ENCODE results near the gene SFXN5. TPM values are rescaled to one million over a fixed set of nuclear protein-coding genes. Genes with fewer than 3 reads are reported as not detected.

SFXN5 gene
- total RNA-seq, 1 experiment from 2014 or later: 25.9 TPM

DNA sequence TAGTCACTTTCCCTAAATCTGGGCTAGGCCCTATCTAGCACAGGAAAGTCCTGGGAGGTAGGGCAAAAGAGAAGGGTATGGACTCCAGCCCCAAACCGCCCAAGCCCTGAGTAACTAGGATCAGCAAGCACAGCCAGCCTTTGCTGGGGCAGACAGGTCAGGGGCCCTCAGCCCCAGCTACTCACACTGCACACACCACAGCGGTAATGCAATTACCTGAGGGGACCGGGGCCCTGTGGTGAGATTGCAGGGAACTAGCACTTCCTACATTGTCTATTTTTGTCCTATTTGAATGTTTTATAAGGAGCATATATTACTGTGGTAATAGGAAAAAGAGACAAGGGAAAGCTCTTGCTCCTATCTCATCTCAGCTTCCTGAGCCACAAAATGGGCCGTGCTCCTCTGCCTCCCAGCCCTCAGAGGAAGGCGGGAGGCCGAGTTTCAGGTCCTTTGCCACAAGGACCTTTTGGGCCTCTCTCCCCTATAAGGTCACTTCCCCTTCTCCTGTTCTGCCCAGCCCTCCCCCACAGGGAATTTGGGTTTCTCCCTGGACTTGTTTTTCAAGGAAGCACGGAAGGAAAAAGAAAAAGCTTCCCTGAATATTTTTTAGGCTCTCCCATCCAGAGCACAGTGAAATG lies 20.8 kb upstream of the SFXN5 start (continued):
- TF ChIP-seq, protein P1, sequence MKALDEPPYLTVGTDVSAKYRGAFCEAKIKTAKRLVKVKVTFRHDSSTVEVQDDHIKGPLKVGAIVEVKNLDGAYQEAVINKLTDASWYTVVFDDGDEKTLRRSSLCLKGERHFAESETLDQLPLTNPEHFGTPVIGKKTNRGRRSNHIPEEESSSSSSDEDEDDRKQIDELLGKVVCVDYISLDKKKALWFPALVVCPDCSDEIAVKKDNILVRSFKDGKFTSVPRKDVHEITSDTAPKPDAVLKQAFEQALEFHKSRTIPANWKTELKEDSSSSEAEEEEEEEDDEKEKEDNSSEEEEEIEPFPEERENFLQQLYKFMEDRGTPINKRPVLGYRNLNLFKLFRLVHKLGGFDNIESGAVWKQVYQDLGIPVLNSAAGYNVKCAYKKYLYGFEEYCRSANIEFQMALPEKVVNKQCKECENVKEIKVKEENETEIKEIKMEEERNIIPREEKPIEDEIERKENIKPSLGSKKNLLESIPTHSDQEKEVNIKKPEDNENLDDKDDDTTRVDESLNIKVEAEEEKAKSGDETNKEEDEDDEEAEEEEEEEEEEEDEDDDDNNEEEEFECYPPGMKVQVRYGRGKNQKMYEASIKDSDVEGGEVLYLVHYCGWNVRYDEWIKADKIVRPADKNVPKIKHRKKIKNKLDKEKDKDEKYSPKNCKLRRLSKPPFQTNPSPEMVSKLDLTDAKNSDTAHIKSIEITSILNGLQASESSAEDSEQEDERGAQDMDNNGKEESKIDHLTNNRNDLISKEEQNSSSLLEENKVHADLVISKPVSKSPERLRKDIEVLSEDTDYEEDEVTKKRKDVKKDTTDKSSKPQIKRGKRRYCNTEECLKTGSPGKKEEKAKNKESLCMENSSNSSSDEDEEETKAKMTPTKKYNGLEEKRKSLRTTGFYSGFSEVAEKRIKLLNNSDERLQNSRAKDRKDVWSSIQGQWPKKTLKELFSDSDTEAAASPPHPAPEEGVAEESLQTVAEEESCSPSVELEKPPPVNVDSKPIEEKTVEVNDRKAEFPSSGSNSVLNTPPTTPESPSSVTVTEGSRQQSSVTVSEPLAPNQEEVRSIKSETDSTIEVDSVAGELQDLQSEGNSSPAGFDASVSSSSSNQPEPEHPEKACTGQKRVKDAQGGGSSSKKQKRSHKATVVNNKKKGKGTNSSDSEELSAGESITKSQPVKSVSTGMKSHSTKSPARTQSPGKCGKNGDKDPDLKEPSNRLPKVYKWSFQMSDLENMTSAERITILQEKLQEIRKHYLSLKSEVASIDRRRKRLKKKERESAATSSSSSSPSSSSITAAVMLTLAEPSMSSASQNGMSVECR (CRISPR knock-in tag; IDR thresholded peaks at IDR 0.05; ENCODE audit: borderline replicate concordance): no peak
- TF ChIP-seq, protein P2, sequence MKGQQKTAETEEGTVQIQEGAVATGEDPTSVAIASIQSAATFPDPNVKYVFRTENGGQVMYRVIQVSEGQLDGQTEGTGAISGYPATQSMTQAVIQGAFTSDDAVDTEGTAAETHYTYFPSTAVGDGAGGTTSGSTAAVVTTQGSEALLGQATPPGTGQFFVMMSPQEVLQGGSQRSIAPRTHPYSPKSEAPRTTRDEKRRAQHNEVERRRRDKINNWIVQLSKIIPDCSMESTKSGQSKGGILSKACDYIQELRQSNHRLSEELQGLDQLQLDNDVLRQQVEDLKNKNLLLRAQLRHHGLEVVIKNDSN (CRISPR knock-in tag; IDR thresholded peaks at IDR 0.05): no peak
- TF ChIP-seq GTF2I (CRISPR knock-in tag; conservative IDR thresholded peaks at IDR 0.05) (no peak), MYBL2 (CRISPR knock-in tag; IDR thresholded peaks at IDR 0.05) (no peak)
- TF ChIP-seq, protein P3, sequence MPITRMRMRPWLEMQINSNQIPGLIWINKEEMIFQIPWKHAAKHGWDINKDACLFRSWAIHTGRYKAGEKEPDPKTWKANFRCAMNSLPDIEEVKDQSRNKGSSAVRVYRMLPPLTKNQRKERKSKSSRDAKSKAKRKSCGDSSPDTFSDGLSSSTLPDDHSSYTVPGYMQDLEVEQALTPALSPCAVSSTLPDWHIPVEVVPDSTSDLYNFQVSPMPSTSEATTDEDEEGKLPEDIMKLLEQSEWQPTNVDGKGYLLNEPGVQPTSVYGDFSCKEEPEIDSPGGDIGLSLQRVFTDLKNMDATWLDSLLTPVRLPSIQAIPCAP (CRISPR knock-in tag; IDR thresholded peaks at IDR 0.05): no peak
- TF ChIP-seq, protein P4, sequence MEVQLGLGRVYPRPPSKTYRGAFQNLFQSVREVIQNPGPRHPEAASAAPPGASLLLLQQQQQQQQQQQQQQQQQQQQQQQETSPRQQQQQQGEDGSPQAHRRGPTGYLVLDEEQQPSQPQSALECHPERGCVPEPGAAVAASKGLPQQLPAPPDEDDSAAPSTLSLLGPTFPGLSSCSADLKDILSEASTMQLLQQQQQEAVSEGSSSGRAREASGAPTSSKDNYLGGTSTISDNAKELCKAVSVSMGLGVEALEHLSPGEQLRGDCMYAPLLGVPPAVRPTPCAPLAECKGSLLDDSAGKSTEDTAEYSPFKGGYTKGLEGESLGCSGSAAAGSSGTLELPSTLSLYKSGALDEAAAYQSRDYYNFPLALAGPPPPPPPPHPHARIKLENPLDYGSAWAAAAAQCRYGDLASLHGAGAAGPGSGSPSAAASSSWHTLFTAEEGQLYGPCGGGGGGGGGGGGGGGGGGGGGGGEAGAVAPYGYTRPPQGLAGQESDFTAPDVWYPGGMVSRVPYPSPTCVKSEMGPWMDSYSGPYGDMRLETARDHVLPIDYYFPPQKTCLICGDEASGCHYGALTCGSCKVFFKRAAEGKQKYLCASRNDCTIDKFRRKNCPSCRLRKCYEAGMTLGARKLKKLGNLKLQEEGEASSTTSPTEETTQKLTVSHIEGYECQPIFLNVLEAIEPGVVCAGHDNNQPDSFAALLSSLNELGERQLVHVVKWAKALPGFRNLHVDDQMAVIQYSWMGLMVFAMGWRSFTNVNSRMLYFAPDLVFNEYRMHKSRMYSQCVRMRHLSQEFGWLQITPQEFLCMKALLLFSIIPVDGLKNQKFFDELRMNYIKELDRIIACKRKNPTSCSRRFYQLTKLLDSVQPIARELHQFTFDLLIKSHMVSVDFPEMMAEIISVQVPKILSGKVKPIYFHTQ (CRISPR knock-in tag; IDR thresholded peaks at IDR 0.05): no peak
- TF ChIP-seq, protein P5, sequence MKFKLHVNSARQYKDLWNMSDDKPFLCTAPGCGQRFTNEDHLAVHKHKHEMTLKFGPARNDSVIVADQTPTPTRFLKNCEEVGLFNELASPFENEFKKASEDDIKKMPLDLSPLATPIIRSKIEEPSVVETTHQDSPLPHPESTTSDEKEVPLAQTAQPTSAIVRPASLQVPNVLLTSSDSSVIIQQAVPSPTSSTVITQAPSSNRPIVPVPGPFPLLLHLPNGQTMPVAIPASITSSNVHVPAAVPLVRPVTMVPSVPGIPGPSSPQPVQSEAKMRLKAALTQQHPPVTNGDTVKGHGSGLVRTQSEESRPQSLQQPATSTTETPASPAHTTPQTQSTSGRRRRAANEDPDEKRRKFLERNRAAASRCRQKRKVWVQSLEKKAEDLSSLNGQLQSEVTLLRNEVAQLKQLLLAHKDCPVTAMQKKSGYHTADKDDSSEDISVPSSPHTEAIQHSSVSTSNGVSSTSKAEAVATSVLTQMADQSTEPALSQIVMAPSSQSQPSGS (CRISPR knock-in tag; IDR thresholded peaks at IDR 0.05; ENCODE audit: borderline replicate concordance, low read depth): no peak
- TF ChIP-seq, protein P6, sequence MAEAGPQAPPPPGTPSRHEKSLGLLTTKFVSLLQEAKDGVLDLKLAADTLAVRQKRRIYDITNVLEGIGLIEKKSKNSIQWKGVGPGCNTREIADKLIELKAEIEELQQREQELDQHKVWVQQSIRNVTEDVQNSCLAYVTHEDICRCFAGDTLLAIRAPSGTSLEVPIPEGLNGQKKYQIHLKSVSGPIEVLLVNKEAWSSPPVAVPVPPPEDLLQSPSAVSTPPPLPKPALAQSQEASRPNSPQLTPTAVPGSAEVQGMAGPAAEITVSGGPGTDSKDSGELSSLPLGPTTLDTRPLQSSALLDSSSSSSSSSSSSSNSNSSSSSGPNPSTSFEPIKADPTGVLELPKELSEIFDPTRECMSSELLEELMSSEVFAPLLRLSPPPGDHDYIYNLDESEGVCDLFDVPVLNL (CRISPR knock-in tag; IDR thresholded peaks at IDR 0.05; ENCODE audit: borderline replicate concordance, low read depth): no peak

DNA sequence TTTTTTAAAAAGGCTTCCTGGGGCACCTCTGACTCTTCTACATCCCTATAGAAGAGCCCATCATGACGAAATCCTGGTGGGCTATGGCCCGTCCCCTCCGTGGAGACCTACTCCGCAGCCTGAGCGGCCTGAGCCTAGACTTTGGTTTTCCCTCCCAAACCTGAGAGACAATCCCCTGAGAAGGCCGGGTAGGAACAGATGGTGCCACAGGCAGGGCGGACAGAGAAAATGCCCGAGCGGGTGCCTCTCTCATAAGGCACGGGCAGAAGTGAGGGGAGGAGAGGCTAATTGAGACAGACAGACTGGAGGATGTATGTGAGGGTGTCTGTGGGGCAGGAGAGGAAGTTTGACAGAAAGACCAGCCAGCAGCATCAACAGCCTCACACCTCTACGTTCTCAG lies 20.2 kb upstream of the SFXN5 start:
- H3K36me3 Mint-ChIP-seq: no peaks in the 10 kb centered on the region; the same call in 1 of the 2 replicates
- ChIA-PET POLR2A (no interaction called here), CTCF (interaction anchor here (0.8 to 3.5 kb wide), 4 partner anchors 65 to 198 kb away, joined by 3 to 20 read pairs (median 12); no protein-coding TSS in a partner anchor)
- ATAC-seq: no peak
- H3K9me3 Mint-ChIP-seq: no peaks in the 10 kb centered on the region
- no peak overlapping the region for H3K4me3 Mint-ChIP-seq
- no peaks in the 10 kb centered on the region for H3K4me1 Mint-ChIP-seq
- no peak overlapping the region for H3K27ac Mint-ChIP-seq
- no peak for DNase-seq (ENCODE audit: low spot score)
- no peaks in the 10 kb centered on the region for H3K27me3 Mint-ChIP-seq (ENCODE audit: low read depth)
- TF ChIP-seq, protein P7, sequence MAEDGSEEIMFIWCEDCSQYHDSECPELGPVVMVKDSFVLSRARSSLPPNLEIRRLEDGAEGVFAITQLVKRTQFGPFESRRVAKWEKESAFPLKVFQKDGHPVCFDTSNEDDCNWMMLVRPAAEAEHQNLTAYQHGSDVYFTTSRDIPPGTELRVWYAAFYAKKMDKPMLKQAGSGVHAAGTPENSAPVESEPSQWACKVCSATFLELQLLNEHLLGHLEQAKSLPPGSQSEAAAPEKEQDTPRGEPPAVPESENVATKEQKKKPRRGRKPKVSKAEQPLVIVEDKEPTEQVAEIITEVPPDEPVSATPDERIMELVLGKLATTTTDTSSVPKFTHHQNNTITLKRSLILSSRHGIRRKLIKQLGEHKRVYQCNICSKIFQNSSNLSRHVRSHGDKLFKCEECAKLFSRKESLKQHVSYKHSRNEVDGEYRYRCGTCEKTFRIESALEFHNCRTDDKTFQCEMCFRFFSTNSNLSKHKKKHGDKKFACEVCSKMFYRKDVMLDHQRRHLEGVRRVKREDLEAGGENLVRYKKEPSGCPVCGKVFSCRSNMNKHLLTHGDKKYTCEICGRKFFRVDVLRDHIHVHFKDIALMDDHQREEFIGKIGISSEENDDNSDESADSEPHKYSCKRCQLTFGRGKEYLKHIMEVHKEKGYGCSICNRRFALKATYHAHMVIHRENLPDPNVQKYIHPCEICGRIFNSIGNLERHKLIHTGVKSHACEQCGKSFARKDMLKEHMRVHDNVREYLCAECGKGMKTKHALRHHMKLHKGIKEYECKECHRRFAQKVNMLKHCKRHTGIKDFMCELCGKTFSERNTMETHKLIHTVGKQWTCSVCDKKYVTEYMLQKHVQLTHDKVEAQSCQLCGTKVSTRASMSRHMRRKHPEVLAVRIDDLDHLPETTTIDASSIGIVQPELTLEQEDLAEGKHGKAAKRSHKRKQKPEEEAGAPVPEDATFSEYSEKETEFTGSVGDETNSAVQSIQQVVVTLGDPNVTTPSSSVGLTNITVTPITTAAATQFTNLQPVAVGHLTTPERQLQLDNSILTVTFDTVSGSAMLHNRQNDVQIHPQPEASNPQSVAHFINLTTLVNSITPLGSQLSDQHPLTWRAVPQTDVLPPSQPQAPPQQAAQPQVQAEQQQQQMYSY (CRISPR knock-in tag; IDR thresholded peaks at IDR 0.05): no peak
- TF ChIP-seq ETV6 (CRISPR knock-in tag; IDR thresholded peaks at IDR 0.05) (no peak), RELA (CRISPR knock-in tag; IDR thresholded peaks at IDR 0.05; ENCODE audit: borderline replicate concordance) (no peak)
- TF ChIP-seq, protein P8, sequence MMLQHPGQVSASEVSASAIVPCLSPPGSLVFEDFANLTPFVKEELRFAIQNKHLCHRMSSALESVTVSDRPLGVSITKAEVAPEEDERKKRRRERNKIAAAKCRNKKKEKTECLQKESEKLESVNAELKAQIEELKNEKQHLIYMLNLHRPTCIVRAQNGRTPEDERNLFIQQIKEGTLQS (CRISPR knock-in tag; conservative IDR thresholded peaks at IDR 0.05): no peak
- TF ChIP-seq, protein P9, sequence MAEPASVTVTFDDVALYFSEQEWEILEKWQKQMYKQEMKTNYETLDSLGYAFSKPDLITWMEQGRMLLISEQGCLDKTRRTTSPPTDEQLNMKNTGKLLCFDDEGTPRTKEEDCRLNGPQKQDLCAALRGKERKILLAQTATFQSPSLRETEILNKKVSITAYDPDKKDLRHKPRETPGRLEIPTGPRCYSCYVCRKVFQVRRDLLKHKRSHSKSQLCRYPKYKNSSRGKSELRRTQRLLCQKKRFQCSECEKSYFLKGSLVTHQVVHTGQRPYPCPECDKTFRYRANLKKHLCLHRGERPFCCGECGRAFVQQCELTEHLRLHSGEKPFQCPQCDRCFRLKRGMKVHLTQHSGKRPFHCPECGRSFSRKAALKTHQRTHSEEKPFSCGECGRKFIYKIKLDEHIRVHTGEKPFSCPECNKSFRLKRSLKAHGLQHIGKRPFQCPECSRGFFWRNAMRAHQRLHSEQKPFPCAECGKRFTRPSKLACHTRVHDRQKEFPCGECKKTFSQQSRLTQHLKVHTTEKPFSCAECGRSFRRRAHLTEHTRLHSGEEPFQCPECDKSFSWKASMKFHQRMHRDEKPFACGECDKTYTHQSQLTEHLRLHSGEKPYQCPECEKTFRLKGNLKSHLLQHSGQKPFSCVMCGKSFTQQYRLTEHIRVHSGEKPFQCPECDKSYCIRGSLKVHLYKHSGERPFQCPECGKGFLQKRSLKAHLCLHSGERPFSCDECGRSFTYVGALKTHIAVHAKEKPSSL (CRISPR knock-in tag; conservative IDR thresholded peaks at IDR 0.05): no peak
- TF ChIP-seq, protein P10, sequence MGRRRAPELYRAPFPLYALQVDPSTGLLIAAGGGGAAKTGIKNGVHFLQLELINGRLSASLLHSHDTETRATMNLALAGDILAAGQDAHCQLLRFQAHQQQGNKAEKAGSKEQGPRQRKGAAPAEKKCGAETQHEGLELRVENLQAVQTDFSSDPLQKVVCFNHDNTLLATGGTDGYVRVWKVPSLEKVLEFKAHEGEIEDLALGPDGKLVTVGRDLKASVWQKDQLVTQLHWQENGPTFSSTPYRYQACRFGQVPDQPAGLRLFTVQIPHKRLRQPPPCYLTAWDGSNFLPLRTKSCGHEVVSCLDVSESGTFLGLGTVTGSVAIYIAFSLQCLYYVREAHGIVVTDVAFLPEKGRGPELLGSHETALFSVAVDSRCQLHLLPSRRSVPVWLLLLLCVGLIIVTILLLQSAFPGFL (CRISPR knock-in tag; IDR thresholded peaks at IDR 0.05; ENCODE audit: borderline replicate concordance): no peak
